HG03175 (cell line): ENCODE results near the gene OSBPL10.

Experiments
- ATAC-seq: cut with Tn5 transposase; IDR thresholded peaks from one replicate; pipeline ENCODE4 v1.9.1; 2021; ENCODE audit warnings: mild to moderate bottlenecking, moderate library complexity; ENCODE audit not compliant: unreplicated experiment

OSBPL10 gene

DNA sequence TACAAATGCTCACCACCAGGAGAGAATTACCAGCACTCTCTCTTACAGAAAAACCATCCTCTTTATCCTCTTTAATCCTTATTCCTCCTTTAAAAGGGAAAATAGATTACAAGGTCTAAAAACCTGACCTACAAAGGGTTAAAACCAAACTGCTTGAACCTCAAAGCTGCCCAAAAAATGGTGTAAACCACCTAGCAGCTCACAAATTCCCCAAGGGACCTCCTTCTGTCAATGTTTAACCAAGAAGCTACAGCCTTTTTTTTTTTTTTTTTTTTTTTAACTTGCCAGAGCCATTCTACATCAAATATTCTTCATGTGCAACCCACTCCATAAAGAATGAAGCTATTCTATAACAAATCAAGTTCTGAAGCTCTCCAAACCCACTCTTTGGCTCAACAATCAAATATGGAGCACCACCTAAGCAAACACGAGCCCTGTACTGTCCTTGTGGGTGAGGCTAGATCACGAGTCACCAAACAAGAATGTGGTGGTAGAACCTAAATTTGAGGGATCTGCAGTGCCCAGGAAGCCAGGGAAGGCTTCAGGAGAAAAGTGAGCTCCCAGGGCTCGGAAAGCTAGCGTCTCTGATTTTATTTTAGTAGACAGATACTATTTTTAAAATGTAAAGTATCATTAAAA is 20.1 kb downstream of the OSBPL10 start:
- ATAC-seq = peak; percentile 71

DNA sequence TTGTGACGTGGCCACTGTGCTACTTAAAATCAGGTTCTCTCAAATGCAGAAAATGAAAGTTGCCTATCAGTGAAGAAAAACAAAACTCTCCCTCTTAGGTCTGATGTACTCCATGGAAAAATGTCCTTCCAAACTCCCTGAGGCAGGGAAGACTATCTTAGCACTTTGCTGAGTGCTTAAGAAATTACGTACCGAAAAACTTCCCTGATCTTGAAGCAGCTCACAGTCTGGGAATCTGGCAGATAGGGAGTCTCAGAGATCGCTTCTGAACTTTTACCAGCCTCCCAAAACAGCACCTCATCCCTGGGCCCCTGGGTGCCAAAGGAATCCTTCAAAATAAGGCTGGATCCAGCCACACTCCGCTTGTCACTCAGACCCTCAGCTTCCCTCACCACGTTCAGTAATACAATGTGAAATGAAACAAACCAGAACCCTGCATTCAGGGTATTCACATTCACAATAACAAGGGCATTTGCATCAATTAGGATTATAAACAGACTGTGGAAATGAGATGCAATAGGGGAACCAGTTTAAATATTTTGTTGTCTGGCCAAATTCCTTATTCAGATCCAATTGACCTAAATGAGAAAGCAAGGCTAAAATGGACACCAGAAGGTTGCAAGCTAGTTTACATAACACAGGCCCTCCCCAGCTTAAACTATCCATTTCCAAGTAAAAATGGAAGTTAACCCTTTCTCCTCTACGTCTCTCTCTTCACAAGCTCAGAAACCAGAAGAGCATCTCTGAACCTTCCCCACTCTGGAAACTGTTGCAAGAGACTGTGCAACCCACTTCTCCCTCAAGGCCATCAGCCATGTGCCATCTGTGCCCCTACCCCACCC is 20.9 kb downstream of the OSBPL10 start:
- peak; percentile 29 for ATAC-seq

DNA sequence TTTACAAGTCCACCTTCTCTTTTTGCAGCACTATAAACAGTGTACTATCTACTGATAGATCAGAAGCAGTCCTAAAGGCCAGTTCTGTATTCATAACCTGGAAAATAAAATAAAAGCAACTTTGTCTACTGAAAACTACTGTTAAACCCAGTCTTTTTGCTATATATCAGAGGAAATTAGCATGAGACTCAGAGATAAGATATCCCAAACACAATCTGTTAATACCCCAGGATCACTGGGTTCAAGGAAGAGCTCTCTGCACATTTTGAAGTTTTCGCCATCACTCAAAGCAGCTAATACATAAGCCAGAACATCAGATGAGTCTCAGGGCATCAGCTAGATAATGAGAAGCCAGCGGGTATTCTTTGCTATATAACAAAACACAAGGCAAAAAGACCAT is 21.8 kb downstream of the OSBPL10 start:
- ATAC-seq = no peak

DNA sequence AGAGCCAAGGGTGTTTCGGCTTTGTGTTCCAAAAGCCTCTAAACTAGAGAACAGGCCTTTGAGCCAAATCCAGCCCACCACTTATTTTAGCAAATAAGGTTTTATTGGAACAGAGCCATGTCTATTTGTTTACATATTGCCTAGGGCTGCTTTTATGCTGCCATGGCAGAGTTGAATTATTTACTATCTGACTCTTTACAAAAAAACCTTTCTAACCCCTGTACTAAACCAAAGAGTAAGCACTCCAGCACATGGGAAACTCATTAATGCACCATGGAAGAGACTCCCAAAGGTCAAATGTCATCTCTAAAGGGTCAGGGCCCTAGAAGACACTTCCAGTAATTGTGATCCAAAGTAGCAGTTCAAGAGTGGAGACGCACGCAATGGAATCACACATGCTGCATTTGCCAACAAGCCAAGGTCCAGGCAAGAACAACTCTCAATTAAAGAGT is 22.3 kb downstream of the OSBPL10 start:
- no peak for ATAC-seq

DNA sequence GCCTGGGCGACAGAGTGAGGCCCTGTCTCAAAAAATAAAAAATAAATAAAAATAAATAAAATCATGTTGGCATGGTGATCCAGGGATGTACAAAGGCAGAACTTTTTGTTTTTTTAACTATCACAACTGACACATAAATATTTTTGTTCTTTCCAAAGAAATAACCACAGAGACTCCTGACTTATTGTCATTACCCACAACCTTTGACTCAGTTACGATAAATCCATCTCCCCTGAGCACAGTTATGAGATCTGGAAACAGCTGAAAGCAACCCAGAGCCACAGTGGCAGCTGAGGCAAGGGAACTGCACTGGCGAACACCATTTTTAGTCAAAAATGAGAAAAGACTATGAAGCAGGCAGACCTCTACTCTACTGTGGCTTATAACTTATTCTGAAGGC is 24.0 kb downstream of the OSBPL10 start:
- ATAC-seq = no peak

DNA sequence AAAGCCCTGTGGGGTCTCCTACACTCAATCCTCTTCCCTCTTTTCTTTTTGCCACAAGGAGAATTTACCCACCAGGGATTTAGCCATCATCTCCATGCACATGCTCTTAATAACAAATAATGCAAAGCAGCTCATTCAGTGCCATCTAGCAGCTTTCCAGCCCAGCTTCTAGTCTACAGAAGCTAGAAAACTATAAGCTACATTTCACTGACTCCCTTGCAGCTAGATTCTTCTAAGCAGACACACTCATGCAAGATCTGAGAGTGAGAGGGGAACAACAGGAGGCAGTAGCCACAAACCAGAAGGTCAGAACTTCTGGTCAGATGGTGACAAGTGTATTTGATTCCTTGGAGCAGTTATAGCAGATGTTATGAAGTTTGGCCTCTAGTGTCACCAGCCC is 25.5 kb downstream of the OSBPL10 start:
- no peak for ATAC-seq

DNA sequence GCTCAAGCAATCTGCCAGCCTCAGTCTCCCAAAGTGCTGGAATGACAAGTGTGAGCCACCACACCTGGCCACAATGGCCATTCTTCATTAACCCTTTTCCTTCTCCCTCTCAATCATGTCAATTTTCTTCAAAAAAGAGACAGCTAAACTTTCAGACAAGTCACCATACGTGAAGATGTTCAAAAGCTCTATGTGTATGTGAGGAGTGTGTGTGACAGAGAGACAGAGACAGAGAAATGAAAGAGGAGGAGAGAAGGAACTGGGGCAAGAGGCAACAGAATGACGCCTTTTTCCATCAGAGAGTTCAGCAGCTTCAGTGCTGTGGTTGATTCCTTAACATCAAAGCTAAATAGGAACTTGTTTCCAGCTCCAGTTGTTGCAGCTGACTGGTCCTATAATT is 27.4 kb downstream of the OSBPL10 start:
- ATAC-seq = no peak

DNA sequence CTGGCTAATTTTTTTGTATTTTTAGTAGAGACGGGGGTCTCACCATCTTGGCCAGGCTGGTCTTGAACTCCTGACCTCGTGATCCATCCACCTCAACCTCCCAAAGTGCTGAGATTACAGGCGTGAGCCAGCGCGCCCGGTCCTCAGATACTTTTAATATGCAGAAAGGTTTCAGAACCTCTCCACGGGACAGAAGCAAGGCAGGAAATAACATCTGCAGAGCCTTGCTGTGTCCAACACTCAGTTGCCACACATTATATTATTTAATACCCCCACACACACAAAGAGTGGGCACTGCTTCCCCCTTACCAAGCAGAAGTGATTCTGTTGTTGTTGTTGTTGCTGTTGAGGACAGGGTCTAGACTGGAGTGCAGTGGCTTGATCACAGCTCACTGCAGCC is 28.0 kb downstream of the OSBPL10 start:
- ATAC-seq = no peak

DNA sequence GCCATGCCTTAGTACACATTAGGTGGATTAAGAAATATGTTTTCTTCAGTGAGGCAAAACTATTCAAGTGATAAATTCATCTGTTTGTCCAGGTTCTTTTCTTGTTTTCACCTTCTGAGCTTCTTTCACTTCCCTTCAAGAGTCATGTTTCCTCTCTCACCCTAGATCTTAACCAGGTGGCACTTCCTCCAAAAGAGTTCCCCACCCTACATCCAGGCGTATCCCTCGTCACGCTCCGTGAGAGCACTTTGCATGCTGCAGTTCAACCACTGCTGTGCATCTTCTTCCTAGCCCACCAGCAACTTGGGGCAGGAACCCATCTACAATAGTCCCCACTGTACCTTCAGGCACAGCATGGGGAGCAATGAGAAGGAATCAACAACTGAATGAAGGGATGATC is 28.9 kb downstream of the OSBPL10 start:
- peak; percentile 84 for ATAC-seq

DNA sequence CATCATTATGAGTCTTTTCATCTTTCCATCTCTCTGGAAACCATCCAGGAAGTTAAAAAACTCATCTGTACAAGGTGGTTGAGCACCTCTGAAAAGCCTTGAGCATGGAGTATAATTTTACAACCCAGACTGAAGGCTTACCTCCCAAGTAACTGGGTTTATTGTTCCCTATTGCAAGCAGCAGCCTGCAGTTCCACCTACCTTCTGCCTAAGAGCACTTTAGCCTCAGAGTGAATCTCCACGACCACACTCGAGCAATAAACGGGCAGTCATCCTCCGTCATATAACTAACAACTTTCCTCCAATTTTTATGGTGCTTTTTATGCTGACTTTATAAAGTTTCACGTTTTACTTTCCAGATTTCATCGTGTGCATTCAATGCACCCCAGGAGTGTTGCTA is 32.8 kb downstream of the OSBPL10 start:
- ATAC-seq = no peak

DNA sequence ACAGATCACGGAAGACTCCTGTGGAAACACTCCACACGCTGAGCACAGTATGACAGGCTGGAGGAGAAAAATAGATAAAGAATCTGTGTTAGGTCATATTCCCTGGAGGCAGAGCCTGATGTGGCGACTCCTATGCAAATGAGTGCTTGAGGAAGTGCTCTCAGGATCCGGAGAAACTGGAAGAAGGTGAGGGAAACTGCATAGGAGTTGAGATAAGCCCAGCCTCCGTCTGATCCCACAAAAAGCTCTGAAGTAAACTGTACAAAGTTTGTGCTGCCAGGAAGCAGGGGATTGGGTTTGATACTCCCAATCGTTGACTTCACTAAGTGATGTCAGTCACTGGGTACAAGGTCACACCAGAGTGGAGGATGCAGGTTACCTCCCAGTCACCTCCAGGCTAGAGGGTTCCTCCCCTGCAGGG is 33.4 kb downstream of the OSBPL10 start:
- no peak for ATAC-seq

DNA sequence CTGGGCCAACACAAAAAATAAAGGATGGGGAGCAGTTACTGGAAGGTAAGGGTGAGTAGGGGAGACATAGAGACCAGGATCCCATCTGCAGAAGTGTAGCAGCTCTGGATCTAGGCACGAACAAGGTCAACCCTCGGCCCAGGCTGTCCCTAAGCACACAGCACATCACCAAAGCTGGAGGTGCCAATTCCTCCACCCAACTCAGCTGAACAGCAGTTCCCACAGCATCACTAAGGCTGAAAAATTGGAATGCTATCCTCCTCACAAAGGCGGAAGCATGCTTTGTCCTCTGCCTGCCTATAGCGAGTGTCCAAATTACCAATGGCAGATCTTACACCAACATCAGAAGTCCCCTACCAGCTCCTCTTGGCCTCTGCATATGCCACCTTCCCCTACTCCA is 33.9 kb downstream of the OSBPL10 start:
- no peak for ATAC-seq

DNA sequence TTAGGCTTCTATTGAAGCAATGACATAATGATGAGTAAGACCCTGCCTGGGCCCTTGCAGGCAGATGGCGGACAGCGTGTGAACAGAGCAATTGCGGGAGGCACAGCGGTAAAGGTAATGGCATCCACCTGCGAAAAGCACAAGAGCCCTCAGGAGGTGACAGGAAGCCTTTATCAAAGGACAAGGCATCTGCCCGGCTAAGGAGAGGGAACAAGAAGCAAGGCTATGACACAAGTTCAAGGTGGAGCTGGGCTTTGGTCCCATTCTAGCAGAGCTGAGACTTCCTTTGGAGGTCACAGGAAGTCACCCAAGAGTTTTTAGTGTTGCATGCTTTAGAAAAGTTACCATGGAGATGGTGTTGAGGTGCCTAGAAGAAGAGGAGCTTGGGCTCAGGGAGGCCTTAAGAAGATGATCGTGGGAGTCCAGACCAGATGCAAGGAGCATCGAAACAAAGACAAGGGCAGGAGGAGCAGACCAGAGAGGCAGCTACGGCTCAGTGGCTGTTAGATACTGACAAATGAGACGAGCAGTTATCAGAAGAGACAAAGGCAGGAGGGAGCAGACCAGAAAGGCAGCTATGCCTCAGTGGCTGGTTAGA is 34.5 kb downstream of the OSBPL10 start:
- ATAC-seq = peak; percentile 43

DNA sequence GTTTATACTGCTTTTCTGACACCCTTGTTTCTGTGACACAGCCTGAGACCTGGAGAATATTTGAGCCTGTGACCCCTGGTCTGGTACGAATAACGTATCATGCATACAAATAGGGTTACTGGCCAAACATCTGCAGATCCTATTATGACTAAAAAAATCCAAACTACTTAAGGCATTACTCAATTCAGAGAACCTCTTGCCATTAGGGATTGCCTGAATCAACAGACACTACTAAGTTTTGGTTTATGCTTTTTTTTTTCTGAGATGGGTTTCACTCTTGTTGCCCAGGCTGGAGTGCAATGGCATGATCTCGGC is 35.4 kb downstream of the OSBPL10 start:
- ATAC-seq = no peak

DNA sequence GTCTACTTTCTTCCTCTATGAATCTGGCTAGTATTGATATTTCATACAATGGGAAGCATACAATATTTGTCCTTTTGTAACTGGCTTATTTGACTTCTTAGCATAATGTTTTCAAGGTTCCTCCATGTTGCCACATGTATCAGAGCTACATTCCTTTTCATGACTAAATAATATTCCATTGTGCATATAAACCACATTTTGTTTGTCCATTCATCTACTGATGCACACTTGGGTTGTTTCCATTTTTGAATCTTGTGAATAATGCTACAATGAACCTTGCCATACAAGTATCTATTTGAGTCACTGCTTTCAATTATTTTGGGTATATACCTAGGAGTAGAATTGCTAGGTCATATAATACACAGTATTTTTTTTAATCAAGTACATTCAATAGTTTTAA is 38.0 kb downstream of the OSBPL10 start:
- no peak for ATAC-seq

DNA sequence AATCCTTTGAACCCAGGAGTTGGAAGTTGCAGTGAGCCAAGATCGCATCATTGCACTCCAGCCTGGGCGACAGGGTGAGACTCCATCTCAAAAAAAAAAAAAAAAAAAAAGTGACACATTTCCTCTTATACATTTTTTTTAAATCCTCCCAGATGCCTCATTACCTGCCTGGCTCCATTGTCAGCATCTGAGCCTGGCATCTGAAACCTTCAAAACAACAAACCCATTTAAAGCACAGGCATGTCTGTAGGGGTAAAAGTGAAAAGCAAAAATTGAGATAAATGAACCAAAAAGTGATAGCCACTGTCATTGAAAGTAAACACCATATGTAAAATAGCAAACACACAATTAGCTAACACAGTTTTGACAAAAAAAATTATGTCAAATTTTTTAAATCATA is 38.6 kb downstream of the OSBPL10 start:
- ATAC-seq = no peak

DNA sequence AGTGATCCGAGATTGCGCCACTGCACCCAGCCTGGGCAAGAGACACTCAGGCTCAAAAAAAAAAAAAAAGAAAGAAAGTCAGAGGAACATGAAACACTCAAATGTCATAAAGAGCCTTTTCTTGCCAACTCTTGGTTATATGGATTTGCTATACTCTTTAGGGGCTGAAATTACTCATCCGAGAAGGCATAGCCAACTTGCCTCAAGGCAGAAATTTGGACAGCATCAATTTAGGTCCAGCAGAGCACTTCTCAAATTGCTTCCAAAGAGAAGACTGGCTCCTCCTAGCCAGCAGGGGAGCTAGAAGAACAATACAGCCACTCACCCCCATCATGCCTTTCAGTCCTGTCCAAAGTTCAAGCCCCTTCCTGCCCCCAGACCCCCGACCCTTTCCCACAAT is 43.8 kb downstream of the OSBPL10 start:
- ATAC-seq = no peak

DNA sequence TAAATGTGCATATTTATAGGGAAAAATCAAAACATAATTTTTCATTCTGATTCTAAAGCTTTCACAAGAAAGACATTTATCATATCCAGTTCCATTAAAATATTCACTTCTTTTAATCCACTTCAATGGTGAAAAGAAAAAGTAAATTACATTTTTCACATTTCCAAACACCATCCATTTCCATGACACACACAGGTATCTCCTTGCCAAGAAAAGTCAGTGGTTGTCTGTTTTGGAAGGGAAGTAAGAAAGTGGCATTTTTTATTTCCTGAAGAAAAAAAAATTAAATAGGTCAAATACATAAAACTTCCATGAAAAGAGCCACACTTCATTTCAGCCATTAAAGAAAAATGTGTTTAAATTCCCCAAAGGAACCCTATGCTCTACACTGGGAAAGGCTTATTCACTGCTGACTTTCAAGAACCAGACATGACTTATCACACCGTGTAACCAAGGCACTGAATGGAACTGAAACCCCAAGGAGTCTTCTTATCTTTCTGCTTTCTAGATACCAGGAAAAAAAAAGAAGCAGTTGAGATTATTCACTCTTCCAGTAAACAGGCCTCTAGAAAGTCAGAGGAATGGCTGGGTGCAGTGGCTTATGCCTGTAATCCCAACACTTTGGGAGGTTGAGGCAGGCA is 44.5 kb downstream of the OSBPL10 start:
- no peak for ATAC-seq

DNA sequence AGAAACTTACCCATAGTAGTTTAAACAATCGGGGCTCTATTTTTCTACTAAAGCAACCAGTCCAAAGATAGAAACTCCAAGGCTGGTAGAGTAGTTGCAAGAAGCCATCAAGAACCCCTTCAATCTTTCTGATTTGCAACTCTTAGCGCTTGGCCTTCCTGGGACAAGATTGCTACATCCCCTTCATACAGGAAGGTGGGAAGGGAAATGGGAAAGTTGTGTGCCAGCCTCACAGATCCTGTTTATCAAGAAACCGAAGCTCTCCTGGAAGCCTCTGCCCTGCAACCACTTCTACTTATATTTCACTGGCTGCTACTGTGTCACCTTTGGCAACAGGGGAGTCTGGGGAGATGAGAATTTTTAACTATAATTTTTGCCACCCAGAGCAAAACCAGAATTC is 46.2 kb downstream of the OSBPL10 start:
- no peak for ATAC-seq

DNA sequence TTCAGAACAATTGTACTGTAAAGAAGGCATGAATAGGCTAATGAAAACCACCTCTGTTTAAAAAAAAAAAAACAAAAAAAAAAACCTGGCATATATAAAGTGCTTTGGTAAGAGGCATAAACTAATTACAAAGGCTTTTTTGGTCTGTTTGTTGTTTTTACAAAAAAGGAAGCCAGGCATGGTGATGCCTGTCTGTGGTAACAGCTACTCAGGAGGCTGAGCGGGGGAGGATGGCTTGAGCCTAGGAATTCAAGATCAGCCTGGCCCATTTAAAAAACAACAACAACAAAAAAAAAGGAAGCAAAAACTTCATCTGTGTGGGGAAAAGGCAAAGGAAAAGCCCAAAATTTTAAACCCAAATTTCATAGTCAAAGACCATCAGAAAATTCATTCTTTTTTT is 47.0 kb downstream of the OSBPL10 start:
- no peak for ATAC-seq

DNA sequence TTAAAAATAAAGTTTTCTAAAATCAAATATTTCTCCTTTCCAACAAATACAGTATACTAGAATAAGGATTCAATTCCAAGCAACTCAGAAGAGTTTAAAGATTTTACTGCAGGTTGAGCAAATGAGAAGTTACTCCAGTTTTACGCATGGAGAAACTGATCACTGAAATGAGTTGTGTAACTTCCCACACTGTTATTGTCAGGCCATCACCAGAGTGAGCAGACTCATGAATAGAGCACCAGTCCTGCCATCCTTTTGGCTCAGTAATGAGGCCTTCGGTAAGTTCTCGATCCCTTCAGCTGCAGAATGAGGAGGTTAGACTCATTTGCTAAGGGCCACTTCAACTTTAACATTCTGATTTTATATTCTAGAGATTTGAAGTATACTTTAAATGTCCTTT is 48.1 kb downstream of the OSBPL10 start:
- ATAC-seq = no peak
